ENCODE results near the gene SRRT.

DNA sequence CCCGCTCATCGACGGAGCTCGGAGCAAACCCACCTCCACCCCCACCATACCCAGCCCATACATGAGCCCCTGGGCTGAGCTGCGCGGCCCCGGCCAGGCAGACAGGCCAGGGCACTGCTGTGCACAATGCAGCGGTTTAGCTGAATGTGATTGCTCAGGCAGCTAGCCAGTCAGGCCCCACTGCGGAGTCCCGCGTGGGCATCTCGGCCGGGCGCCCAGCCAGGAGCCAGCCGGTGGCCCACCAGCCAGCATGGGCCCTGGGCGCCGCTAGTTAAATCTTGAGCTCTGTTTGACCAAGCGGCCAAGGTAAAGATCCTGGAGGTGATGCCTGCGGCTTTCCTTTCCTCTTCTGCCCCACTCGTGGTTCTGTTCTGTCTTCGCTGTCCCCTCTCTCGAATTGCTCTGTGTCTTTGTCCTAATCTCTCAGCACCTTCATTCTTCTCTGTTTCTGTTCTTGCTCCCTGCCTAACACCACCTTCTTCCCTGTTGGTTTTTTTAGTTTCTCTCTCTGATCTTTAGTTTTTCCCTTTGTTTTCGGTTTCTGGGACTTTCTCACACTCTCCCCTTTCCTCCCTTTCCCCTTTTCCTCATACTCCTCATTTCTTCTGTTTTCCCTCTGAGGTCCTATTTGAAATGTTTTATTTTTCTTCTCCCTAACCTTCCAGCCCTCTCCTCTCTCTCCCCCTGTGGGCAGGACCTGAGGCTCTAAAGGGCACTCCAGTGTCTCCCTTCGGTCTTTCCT, 8.1 kb downstream of the SRRT start:
- TF ChIP-seq, protein P1, sequence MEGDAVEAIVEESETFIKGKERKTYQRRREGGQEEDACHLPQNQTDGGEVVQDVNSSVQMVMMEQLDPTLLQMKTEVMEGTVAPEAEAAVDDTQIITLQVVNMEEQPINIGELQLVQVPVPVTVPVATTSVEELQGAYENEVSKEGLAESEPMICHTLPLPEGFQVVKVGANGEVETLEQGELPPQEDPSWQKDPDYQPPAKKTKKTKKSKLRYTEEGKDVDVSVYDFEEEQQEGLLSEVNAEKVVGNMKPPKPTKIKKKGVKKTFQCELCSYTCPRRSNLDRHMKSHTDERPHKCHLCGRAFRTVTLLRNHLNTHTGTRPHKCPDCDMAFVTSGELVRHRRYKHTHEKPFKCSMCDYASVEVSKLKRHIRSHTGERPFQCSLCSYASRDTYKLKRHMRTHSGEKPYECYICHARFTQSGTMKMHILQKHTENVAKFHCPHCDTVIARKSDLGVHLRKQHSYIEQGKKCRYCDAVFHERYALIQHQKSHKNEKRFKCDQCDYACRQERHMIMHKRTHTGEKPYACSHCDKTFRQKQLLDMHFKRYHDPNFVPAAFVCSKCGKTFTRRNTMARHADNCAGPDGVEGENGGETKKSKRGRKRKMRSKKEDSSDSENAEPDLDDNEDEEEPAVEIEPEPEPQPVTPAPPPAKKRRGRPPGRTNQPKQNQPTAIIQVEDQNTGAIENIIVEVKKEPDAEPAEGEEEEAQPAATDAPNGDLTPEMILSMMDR (IDR thresholded peaks at IDR 0.05), result no peak
- TF ChIP-seq EZH2phosphoT487 (IDR thresholded peaks at IDR 0.05), result no peak
- no peak for TF ChIP-seq EZH2 (IDR thresholded peaks at IDR 0.05)
